Tibial artery (tissue), 4 donors: ENCODE results near the gene XRN2.
A peak's percentile ranks its signal among the peaks of the same experiment; 100 is the strongest.

Source experiments
- DNase-seq, 2 donors: peaks; one replicate each; pipeline ENCODE4 v3.0.0-alpha.2; 2019
- H3K27ac ChIP-seq, 2 donors: fragments of 200-600 bp; sonication (generic) in 1 of 2; 1 replicate in 1 of 2; 2 replicates in 1 of 2; pipeline ENCODE4 v1.5.1; 2018 to 2019; ENCODE audit warnings: mild to moderate bottlenecking in 1 of 2
- H3K27me3 ChIP-seq, 2 donors: fragments of 200-600 bp; sonication (generic) in 1 of 2; one replicate each; pipeline versions ENCODE4 v1.5.1 to v1.6.0; 2016 to 2019
- H3K36me3 ChIP-seq, 3 donors: fragments of 200-600 bp; sonication (generic) in 2 of 3; one replicate each; pipeline ENCODE4 v1.5.1; 2016 to 2019; ENCODE audit warnings: mild to moderate bottlenecking in 2 of 3
- H3K4me1 ChIP-seq, 4 donors: fragments of 200-600 bp; sonication (generic) in 2 of 4; 1 replicate in 3 of 4; 2 replicates in 1 of 4; pipeline ENCODE4 v1.5.1; 2016 to 2019
- H3K4me3 ChIP-seq, 2 donors: fragments of 200-600 bp; sonication (generic) in 1 of 2; 1 replicate in 1 of 2; 2 replicates in 1 of 2; pipeline ENCODE4 v1.5.1; 2018 to 2019; ENCODE audit warnings: mild to moderate bottlenecking in 2 of 2
- H3K9me3 ChIP-seq, 3 donors: fragments of 200-600 bp; sonication (generic) in 1 of 3; one replicate each; pipeline ENCODE4 v1.5.1; 2016 to 2019
- intact Hi-C: fragments of 100-400 bp; cut with DNase I; formaldehyde crosslinking; loops from one replicate; pipeline ENCODE4 v1.15.0; 2023; ENCODE audit warnings: low total_unique reads
- TF ChIP-seq, protein P1 (sequence below), 2 experiments: fragments of 200-600 bp in 1 of 2; fragments of 450-650 bp in 1 of 2; IDR thresholded peaks; one replicate each; pipeline ENCODE4 v1.5.1; 2017 to 2019; ENCODE audit warnings: antibody characterized with exemption in 2 of 2, mild to moderate bottlenecking in 1 of 2, moderate library complexity in 1 of 2

The XRN2 gene

GRCh38 chr20:21301940-21302663 is 1.0 kb upstream of the XRN2 start:
- TF ChIP-seq, protein P1, sequence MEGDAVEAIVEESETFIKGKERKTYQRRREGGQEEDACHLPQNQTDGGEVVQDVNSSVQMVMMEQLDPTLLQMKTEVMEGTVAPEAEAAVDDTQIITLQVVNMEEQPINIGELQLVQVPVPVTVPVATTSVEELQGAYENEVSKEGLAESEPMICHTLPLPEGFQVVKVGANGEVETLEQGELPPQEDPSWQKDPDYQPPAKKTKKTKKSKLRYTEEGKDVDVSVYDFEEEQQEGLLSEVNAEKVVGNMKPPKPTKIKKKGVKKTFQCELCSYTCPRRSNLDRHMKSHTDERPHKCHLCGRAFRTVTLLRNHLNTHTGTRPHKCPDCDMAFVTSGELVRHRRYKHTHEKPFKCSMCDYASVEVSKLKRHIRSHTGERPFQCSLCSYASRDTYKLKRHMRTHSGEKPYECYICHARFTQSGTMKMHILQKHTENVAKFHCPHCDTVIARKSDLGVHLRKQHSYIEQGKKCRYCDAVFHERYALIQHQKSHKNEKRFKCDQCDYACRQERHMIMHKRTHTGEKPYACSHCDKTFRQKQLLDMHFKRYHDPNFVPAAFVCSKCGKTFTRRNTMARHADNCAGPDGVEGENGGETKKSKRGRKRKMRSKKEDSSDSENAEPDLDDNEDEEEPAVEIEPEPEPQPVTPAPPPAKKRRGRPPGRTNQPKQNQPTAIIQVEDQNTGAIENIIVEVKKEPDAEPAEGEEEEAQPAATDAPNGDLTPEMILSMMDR (IDR thresholded peaks at IDR 0.05): no peak
- Histone ChIP-seq H3K9me3 (no peaks in the 10 kb centered on the region), H3K36me3 (no peaks in the 10 kb centered on the region), H3K4me3 (peak overlapping the region; percentile 88 to 98), H3K4me1 (peaks cover 0 to 19% (median 5%) of the 10 kb centered on the region in 4 donors), H3K27me3 (no peaks in the 10 kb centered on the region), H3K27ac (peak overlapping the region; percentile 95 to 99)
- intact Hi-C loops: loop anchor here (5.0 kb wide), 2 partner anchors 175 to 590 kb away; partner anchors contain the start of genes KIZ and RALGAPA2
- DNase-seq: no peak

DNA sequence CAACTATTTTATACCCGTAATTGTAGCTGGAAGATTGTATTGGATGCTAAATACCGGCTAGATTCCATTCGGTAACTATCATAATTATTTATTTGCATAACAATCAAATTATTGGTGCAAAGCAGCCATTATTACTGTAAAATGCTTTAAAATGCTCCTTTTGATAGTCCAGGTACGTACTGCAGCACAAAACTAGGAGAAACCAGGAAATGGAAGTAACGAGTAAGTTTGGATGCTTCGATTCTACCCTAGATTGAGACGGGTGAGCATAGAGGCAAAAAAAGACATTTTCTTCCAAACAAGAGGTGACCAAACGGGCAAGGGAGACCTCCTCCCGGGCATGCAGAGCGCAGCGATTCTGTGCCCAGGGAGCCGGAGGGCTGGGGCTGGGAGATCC is 469 bp upstream of the XRN2 start:
- H3K27me3 ChIP-seq: no peaks in the 10 kb centered on the region
- peak overlapping the region; percentile 95 to 99 for H3K27ac ChIP-seq
- no peaks in the 10 kb centered on the region for H3K9me3 ChIP-seq
- peak overlapping the region; percentile 88 to 98 for H3K4me3 ChIP-seq
- H3K4me1 ChIP-seq: peaks cover 0 to 19% (median 5%) of the 10 kb centered on the region in 4 donors
- TF ChIP-seq, protein P1 (IDR thresholded peaks at IDR 0.05): no peak
- no peak for DNase-seq
- intact Hi-C loops: loop anchor here (5.0 kb wide), 2 partner anchors 175 to 590 kb away; partner anchors contain the start of genes KIZ and RALGAPA2
- H3K36me3 ChIP-seq: no peaks in the 10 kb centered on the region

GRCh38 chr20:21303872-21304586 is 898 bp downstream of the XRN2 start:
- H3K4me3 ChIP-seq: peak overlapping the region; percentile 88 to 98
- no peaks in the 10 kb centered on the region for H3K36me3 ChIP-seq
- intact Hi-C loops: loop anchor here (5.0 kb wide), 2 partner anchors 177 to 592 kb away; partner anchors contain the start of genes KIZ and RALGAPA2
- H3K27me3 ChIP-seq: no peaks in the 10 kb centered on the region
- DNase-seq: no peak
- H3K27ac ChIP-seq: peak overlapping the region; percentile 95 to 99
- TF ChIP-seq, protein P1 (IDR thresholded peaks at IDR 0.05): no peak
- H3K4me1 ChIP-seq: peaks cover 0 to 19% (median 5%) of the 10 kb centered on the region in 4 donors
- no peaks in the 10 kb centered on the region for H3K9me3 ChIP-seq

DNA sequence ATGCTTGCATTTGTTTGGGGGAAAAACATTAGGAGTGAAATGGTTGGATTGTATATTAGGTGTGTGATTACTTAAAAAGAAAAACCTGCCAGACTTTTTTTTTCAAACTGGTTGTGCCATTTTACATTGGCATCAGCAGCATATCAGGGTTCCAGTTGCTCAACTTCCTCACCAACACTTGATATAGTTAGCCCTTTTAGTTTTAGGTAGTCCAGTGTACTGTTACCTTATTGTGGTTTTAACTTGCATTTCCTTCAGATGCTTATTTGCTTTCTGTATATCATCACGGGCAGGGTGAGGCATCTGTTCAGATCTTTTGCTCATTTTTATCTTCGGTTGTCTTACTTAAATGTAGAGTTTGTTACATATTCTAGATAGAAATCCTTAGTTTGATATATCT is 5.2 kb downstream of the XRN2 start:
- Histone ChIP-seq H3K4me1 (peaks cover 0 to 18% (median 7%) of the 10 kb centered on the region in 4 donors), H3K36me3 (no peaks in the 10 kb centered on the region), H3K9me3 (no peaks in the 10 kb centered on the region), H3K27ac (no peak overlapping the region), H3K27me3 (no peaks in the 10 kb centered on the region), H3K4me3 (no peak overlapping the region)
- intact Hi-C loops: no loop called here
- TF ChIP-seq, protein P1 (IDR thresholded peaks at IDR 0.05): no peak
- no peak for DNase-seq

GRCh38 chr20:21309678-21310467 is 6.7 kb downstream of the XRN2 start:
- TF ChIP-seq, protein P1 (IDR thresholded peaks at IDR 0.05): no peak
- intact Hi-C loops: no loop called here
- no peaks in the 10 kb centered on the region for H3K36me3 ChIP-seq
- no peaks in the 10 kb centered on the region for H3K9me3 ChIP-seq
- DNase-seq: no peak
- no peak overlapping the region for H3K27ac ChIP-seq
- no peaks in the 10 kb centered on the region for H3K27me3 ChIP-seq
- H3K4me3 ChIP-seq: no peak overlapping the region
- peaks cover 0 to 9% (median 3%) of the 10 kb centered on the region in 4 donors for H3K4me1 ChIP-seq
